ENCODE data around the gene HMGN4.
"Not testable (repeated sequence)": the region's sequence is repeated elsewhere in the genome, so short reads cannot be mapped to it uniquely, and the experiment has no call there.

DNA sequence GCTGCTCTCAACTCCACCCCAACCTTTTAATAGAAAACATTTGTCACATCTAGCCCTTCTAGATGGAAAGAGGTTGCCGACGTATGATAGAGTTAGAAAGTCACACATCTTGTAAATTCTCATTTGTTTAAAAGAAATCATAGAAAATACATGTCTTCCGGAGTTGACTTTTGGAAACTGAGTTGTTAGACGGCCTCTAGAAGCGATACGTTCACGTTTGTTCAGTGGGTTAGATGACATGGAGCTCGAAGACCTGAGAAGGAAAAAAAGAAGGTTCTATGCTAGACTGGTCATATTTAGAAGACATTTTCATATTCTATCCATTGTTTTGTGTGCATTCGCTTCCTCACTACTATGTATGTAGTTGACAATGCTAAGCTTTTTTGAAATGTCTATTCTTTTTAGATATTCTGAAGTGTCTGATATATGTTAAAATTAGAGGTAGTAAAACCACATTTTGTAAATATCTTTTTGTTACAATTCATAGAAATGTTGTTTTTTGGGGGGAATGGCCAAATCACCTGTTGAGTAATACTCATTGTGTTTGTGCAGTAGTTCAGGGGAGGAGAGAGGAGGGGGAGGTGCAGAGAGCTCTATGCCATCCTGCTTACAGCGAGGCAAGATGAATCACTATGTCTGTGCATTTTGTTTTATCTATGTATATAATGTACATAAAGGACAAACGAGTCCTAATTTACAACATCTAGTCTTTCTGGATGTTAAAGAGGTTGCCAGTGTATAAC is 15.5 kb upstream of the HMGN4 start:
- TF ChIP-seq, protein P1, sequence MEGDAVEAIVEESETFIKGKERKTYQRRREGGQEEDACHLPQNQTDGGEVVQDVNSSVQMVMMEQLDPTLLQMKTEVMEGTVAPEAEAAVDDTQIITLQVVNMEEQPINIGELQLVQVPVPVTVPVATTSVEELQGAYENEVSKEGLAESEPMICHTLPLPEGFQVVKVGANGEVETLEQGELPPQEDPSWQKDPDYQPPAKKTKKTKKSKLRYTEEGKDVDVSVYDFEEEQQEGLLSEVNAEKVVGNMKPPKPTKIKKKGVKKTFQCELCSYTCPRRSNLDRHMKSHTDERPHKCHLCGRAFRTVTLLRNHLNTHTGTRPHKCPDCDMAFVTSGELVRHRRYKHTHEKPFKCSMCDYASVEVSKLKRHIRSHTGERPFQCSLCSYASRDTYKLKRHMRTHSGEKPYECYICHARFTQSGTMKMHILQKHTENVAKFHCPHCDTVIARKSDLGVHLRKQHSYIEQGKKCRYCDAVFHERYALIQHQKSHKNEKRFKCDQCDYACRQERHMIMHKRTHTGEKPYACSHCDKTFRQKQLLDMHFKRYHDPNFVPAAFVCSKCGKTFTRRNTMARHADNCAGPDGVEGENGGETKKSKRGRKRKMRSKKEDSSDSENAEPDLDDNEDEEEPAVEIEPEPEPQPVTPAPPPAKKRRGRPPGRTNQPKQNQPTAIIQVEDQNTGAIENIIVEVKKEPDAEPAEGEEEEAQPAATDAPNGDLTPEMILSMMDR (IDR thresholded peaks at IDR 0.05) = not testable (repeated sequence)
- not testable (repeated sequence) for TF ChIP-seq POLR2A (IDR thresholded peaks at IDR 0.05)
